Lower lobe of right lung (tissue), 2 donors: Measurements from ENCODE around the gene GYG1. TPM values are rescaled to one million over a fixed set of nuclear protein-coding genes. Genes with fewer than 3 reads are reported as not detected.
"Not testable (repeated sequence)": the region's sequence is repeated elsewhere in the genome, so short reads cannot be mapped to it uniquely, and the experiment has no call there.

Experiments
- ATAC-seq, 2 donors: fragments of 200-7000 bp; cut with Tn5 transposase; one replicate each; pipeline ENCODE4 v1.9.1; 2020 to 2022; ENCODE audit warnings: mild to moderate bottlenecking in 2 of 2, moderate library complexity in 2 of 2
- DNase-seq: peaks from one replicate; pipeline ENCODE4 v3.0.0-alpha.2; 2020
- H3K27ac ChIP-seq: fragments of 200-600 bp; one replicate; pipeline ENCODE4 v1.8.0; 2022
- H3K27me3 ChIP-seq: fragments of 200-600 bp; one replicate; pipeline ENCODE4 v1.8.0; 2022; ENCODE audit warnings: low read depth
- H3K36me3 ChIP-seq: fragments of 200-600 bp; one replicate; pipeline ENCODE4 v1.8.0; 2022; ENCODE audit warnings: mild to moderate bottlenecking
- H3K4me1 ChIP-seq: fragments of 200-600 bp; one replicate; pipeline ENCODE4 v1.8.0; 2022
- H3K4me3 ChIP-seq: fragments of 200-600 bp; one replicate; pipeline ENCODE4 v1.8.0; 2022; ENCODE audit warnings: mild to moderate bottlenecking
- H3K9me3 ChIP-seq: fragments of 200-600 bp; one replicate; pipeline ENCODE4 v1.8.0; 2022
- CTCF ChIP-seq: fragments of 200-600 bp; IDR thresholded peaks from one replicate; pipeline ENCODE4 v1.8.0; 2022; ENCODE audit warnings: antibody characterized with exemption, mild to moderate bottlenecking
- intact Hi-C: fragments of 100-400 bp; cut with DNase I; formaldehyde crosslinking; loops from one replicate; pipeline ENCODE4 v1.11.0; 2022
- total RNA-seq: library from RNA; stranded (reverse); fragmentation: NEBNext Ultra II Directional; extraction: Animal tissue kit (Norgen Biotek cat#: 25700); gene quantifications from one replicate; pipeline ENCODE4 v1.2.1, GENCODE V29; 2021
- donor health status: DM: no; HTN: yes; CAD: no; lungs with severe emphysema.

Gene GYG1
- total RNA-seq, 1 donor from 2014 or later: 51.3 TPM

GRCh38 chr3:148971401-148972163, 19.8 kb upstream of the GYG1 start:
- DNase-seq: no peak

GRCh38 chr3:148974726-148975125, 16.6 kb upstream of the GYG1 start:
- Histone ChIP-seq H3K36me3 (no peaks in the 10 kb centered on the region), H3K4me1 (no peaks in the 10 kb centered on the region), H3K9me3 (no peaks in the 10 kb centered on the region), H3K27me3 (no peaks in the 10 kb centered on the region), H3K4me3 (no peak overlapping the region), H3K27ac (peak overlapping the region; percentile 39)
- no peak for ATAC-seq
- intact Hi-C loops: no loop called here
- DNase-seq: no peak
- no peak for TF ChIP-seq CTCF

More at GRCh38 chr3:148971401-148972163, 19.8 kb upstream of the GYG1 start:
- ATAC-seq: no peak
- Histone ChIP-seq H3K9me3 (no peaks in the 10 kb centered on the region), H3K36me3 (no peaks in the 10 kb centered on the region), H3K4me1 (no peaks in the 10 kb centered on the region), H3K27ac (no peak overlapping the region), H3K27me3 (no peaks in the 10 kb centered on the region), H3K4me3 (no peak overlapping the region)
- TF ChIP-seq CTCF: no peak
- intact Hi-C loops: no loop called here

- Histone ChIP-seq H3K9me3 (no peaks in the 10 kb centered on the region), H3K4me1 (no peaks in the 10 kb centered on the region), H3K27ac (peak overlapping the region; percentile 39), H3K27me3 (no peaks in the 10 kb centered on the region), H3K36me3 (no peaks in the 10 kb centered on the region), H3K4me3 (no peak overlapping the region)
- intact Hi-C loops: no loop called here
- ATAC-seq (no peak), DNase-seq (no peak)
- TF ChIP-seq CTCF: no peak
These were observed 16.1 kb upstream of the GYG1 start for GRCh38 chr3:148975248-148975647.

GRCh38 chr3:148975696-148976095, 15.6 kb upstream of the GYG1 start:
- Histone ChIP-seq H3K4me3 (no peak overlapping the region), H3K27ac (peak overlapping the region; percentile 39), H3K4me1 (no peaks in the 10 kb centered on the region), H3K36me3 (no peaks in the 10 kb centered on the region), H3K9me3 (no peaks in the 10 kb centered on the region), H3K27me3 (no peaks in the 10 kb centered on the region)
- DNase-seq (no peak), ATAC-seq (no peak)
- no peak for TF ChIP-seq CTCF
- intact Hi-C loops: no loop called here

- Histone ChIP-seq H3K9me3 (no peaks in the 10 kb centered on the region), H3K36me3 (no peaks in the 10 kb centered on the region), H3K27me3 (no peaks in the 10 kb centered on the region), H3K4me1 (no peaks in the 10 kb centered on the region), H3K27ac (no peak overlapping the region), H3K4me3 (no peak overlapping the region)
- intact Hi-C loops: no loop called here
- DNase-seq (no peak), ATAC-seq (no peak)
- TF ChIP-seq CTCF: no peak
These were observed 10.1 kb upstream of the GYG1 start for GRCh38 chr3:148981273-148981672.

GRCh38 chr3:148987551-148987950, 3.8 kb upstream of the GYG1 start:
- intact Hi-C loops, H3K36me3 ChIP-seq, H3K27ac ChIP-seq, DNase-seq, ATAC-seq, H3K4me3 ChIP-seq, H3K27me3 ChIP-seq, H3K9me3 ChIP-seq: not testable (repeated sequence)
- H3K4me1 ChIP-seq: peaks cover 12% of the 10 kb centered on the region
